HepG2 (cell line): Measurements from ENCODE around the gene PPP1CB.

Experiments
- ASH2L ChIP-seq: fragments of 300-600, 200-600 bp; sonication (generic); IDR thresholded peaks from 2 replicates; pipeline ENCODE4 v1.7.0; 2017; ENCODE audit warnings: low read depth, mild to moderate bottlenecking, moderate library complexity, mixed read lengths, low read length; ENCODE audit not compliant: insufficient read length
- NFE2L2 ChIP-seq: fragments of 150-350 bp; IDR thresholded peaks from 2 replicates; pipeline ENCODE4 v1.6.1; 2014; ENCODE audit warnings: low read length
- ZFP41 ChIP-seq: sonication (generic); formaldehyde crosslinking; IDR thresholded peaks from 2 replicates; pipeline ENCODE4 v1.4.0; 2020; ENCODE audit warnings: mild to moderate bottlenecking, missing genetic modification reagents, borderline replicate concordance

DNA sequence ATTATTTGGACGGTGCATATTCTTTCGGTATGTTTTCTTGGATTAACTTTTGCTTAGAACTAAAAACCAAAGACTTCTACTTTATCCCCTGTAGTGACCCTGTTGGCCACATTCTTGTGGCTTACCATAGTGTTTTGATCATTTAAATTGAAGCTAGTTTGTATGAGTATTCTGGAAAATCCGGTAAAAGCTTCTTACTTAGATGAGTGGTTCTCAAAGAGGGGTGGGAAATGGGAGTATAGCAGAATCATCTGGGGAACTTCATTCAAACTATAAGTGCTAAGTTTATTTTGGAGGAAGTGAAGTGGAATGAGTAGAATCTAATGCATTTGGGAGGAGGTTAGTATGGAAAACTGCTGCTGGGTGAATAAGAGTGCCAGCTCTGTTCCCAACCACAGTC is 3.8 kb downstream of the PPP1CB start:
- TF ChIP-seq ZFP41 (CRISPR knock-in tag) (no peak), NFE2L2 (no peak), ASH2L (no peak)
